ENCODE results near the gene FYCO1.

GRCh38 chr3:45948881-45949280, 46.7 kb downstream of the FYCO1 start:
- no peak for TF ChIP-seq TAF1 (IDR thresholded peaks at IDR 0.05; ENCODE audit: low read depth)
- no peak for TF ChIP-seq YY1 (IDR thresholded peaks at IDR 0.05; ENCODE audit: low read depth)
- TF ChIP-seq, protein P1, sequence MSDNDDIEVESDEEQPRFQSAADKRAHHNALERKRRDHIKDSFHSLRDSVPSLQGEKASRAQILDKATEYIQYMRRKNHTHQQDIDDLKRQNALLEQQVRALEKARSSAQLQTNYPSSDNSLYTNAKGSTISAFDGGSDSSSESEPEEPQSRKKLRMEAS (IDR thresholded peaks at IDR 0.05) = no peak
- no peak for TF ChIP-seq USF1 (IDR thresholded peaks at IDR 0.05)
- TF ChIP-seq FOXM1 (IDR thresholded peaks at IDR 0.05; ENCODE audit: borderline replicate concordance, low read depth) = no peak
- no peak for TF ChIP-seq TCF12 (IDR thresholded peaks at IDR 0.05; ENCODE audit: low read depth)
- TF ChIP-seq NFIC (IDR thresholded peaks at IDR 0.05) = no peak
- TF ChIP-seq ZBTB7A (IDR thresholded peaks at IDR 0.05; ENCODE audit: low read depth) = no peak
- TF ChIP-seq CEBPB (IDR thresholded peaks at IDR 0.05) = no peak
- TF ChIP-seq, protein P2, sequence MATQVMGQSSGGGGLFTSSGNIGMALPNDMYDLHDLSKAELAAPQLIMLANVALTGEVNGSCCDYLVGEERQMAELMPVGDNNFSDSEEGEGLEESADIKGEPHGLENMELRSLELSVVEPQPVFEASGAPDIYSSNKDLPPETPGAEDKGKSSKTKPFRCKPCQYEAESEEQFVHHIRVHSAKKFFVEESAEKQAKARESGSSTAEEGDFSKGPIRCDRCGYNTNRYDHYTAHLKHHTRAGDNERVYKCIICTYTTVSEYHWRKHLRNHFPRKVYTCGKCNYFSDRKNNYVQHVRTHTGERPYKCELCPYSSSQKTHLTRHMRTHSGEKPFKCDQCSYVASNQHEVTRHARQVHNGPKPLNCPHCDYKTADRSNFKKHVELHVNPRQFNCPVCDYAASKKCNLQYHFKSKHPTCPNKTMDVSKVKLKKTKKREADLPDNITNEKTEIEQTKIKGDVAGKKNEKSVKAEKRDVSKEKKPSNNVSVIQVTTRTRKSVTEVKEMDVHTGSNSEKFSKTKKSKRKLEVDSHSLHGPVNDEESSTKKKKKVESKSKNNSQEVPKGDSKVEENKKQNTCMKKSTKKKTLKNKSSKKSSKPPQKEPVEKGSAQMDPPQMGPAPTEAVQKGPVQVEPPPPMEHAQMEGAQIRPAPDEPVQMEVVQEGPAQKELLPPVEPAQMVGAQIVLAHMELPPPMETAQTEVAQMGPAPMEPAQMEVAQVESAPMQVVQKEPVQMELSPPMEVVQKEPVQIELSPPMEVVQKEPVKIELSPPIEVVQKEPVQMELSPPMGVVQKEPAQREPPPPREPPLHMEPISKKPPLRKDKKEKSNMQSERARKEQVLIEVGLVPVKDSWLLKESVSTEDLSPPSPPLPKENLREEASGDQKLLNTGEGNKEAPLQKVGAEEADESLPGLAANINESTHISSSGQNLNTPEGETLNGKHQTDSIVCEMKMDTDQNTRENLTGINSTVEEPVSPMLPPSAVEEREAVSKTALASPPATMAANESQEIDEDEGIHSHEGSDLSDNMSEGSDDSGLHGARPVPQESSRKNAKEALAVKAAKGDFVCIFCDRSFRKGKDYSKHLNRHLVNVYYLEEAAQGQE (IDR thresholded peaks at IDR 0.05; ENCODE audit: low read depth) = no peak
- no peak for TF ChIP-seq EP300 (IDR thresholded peaks at IDR 0.05; ENCODE audit: borderline replicate concordance)
- TF ChIP-seq TEAD4 (IDR thresholded peaks at IDR 0.05) = no peak
- no peak for TF ChIP-seq RAD21 (IDR thresholded peaks at IDR 0.05; ENCODE audit: low read depth)
- TF ChIP-seq CREB1 (IDR thresholded peaks at IDR 0.05; ENCODE audit: low read depth) = no peak
